HG03108 (cell line): ENCODE data around the gene SYDE1.
A peak's percentile ranks its signal among the peaks of the same experiment; 100 is the strongest.

ENCODE experiments used
- ATAC-seq: cut with Tn5 transposase; IDR thresholded peaks from one replicate; pipeline ENCODE4 v1.9.1; 2021; ENCODE audit warnings: moderate library complexity; ENCODE audit not compliant: unreplicated experiment

SYDE1 gene

GRCh38 chr19:15124572-15125231, 17.5 kb downstream of the SYDE1 start:
- no peak for ATAC-seq

GRCh38 chr19:15125232-15126067, 18.2 kb downstream of the SYDE1 start:
- ATAC-seq = peak; percentile 85

GRCh38 chr19:15126131-15126910, 19.1 kb downstream of the SYDE1 start:
- no peak for ATAC-seq

- ATAC-seq = no peak
These were observed 21.1 kb downstream of the SYDE1 start for GRCh38 chr19:15128162-15128770.

GRCh38 chr19:15129856-15130585, 22.8 kb downstream of the SYDE1 start:
- ATAC-seq = no peak

- ATAC-seq = no peak
These were observed 29.2 kb downstream of the SYDE1 start for GRCh38 chr19:15136234-15136954.

- no peak for ATAC-seq
These were observed 30.6 kb downstream of the SYDE1 start for GRCh38 chr19:15137777-15138176.

- no peak for ATAC-seq
These were observed 31.2 kb downstream of the SYDE1 start for GRCh38 chr19:15138427-15138826.

- ATAC-seq = no peak
These were observed 33.9 kb downstream of the SYDE1 start for GRCh38 chr19:15141143-15141542.

GRCh38 chr19:15142313-15142712, 35.1 kb downstream of the SYDE1 start:
- ATAC-seq = no peak

GRCh38 chr19:15144046-15144646, 36.9 kb downstream of the SYDE1 start:
- ATAC-seq = no peak

- no peak for ATAC-seq
These were observed 39.9 kb downstream of the SYDE1 start for GRCh38 chr19:15147090-15147489.

- ATAC-seq = no peak
These were observed 42.5 kb downstream of the SYDE1 start for GRCh38 chr19:15149737-15150136.

GRCh38 chr19:15154002-15154612, 46.9 kb downstream of the SYDE1 start:
- ATAC-seq = no peak

- ATAC-seq = no peak
These were observed 48.1 kb downstream of the SYDE1 start for GRCh38 chr19:15155296-15155695.

GRCh38 chr19:15156391-15156790, 49.2 kb downstream of the SYDE1 start:
- no peak for ATAC-seq

- no peak for ATAC-seq
These were observed 52.0 kb downstream of the SYDE1 start for GRCh38 chr19:15159251-15159650.

- ATAC-seq = no peak
These were observed 54.1 kb downstream of the SYDE1 start for GRCh38 chr19:15161028-15161984.
